ENCODE measurements around the gene KIAA0040. TPM values are rescaled to one million over a fixed set of nuclear protein-coding genes. Genes with fewer than 3 reads are reported as not detected.

KIAA0040 gene
- total RNA-seq, 1 experiment from 2014 or later: 15.0 TPM

- no peak for TF ChIP-seq ZNF281 (CRISPR knock-in tag; IDR thresholded peaks at IDR 0.05)
- no peak for TF ChIP-seq EMX1 (CRISPR knock-in tag; IDR thresholded peaks at IDR 0.05)
- TF ChIP-seq ZSCAN18 (CRISPR knock-in tag; IDR thresholded peaks at IDR 0.05): no peak
- no peak for TF ChIP-seq FOXP4 (CRISPR knock-in tag; IDR thresholded peaks at IDR 0.05)
- TF ChIP-seq ZNF138 (CRISPR knock-in tag; conservative IDR thresholded peaks at IDR 0.05): no peak
- no peak for TF ChIP-seq GTF2I (CRISPR knock-in tag; conservative IDR thresholded peaks at IDR 0.05)
Observed at GRCh38 chr1:175150596-175151319, 41.8 kb downstream of the KIAA0040 start (continued).

GRCh38 chr1:175148068-175148467 lies 44.5 kb downstream of the KIAA0040 start:
- no peaks in the 10 kb centered on the region for H3K36me3 Mint-ChIP-seq
- peaks cover 43% of the 10 kb centered on the region for H3K4me1 Mint-ChIP-seq
- ATAC-seq: no peak
- H3K4me3 Mint-ChIP-seq: no peak overlapping the region
- no peak for DNase-seq (ENCODE audit: low spot score)
- H3K27me3 Mint-ChIP-seq (ENCODE audit: low read depth): peaks cover 29% of the 10 kb centered on the region
- no peak for TF ChIP-seq MAX (CRISPR knock-in tag; IDR thresholded peaks at IDR 0.05)
- TF ChIP-seq ATF2 (CRISPR knock-in tag; IDR thresholded peaks at IDR 0.05; ENCODE audit: borderline replicate concordance, low read depth): no peak
- TF ChIP-seq ATF3 (CRISPR knock-in tag; conservative IDR thresholded peaks at IDR 0.05): no peak
- no peak for TF ChIP-seq CREM (CRISPR knock-in tag; IDR thresholded peaks at IDR 0.05)
- no peak for TF ChIP-seq TP53 (CRISPR knock-in tag; IDR thresholded peaks at IDR 0.05)
- TF ChIP-seq JAZF1 (CRISPR knock-in tag; IDR thresholded peaks at IDR 0.05): no peak
- TF ChIP-seq ESRRA (CRISPR knock-in tag; IDR thresholded peaks at IDR 0.05; ENCODE audit: borderline replicate concordance): no peak
- no peak for TF ChIP-seq MLX (CRISPR knock-in tag; IDR thresholded peaks at IDR 0.05)
- ChIA-PET CTCF (interaction anchor here (1.0 to 7.9 kb wide), 5 partner anchors 12 to 170 kb away, joined by 3 to 110 read pairs (median 37); no protein-coding TSS in a partner anchor), POLR2A (no interaction called here)
- H3K27ac Mint-ChIP-seq: no peak overlapping the region
- H3K9me3 Mint-ChIP-seq: peaks cover 15% of the 10 kb centered on the region

Measured in WTC11 (cell line).